ENCODE data around the gene ZHX3. TPM values are rescaled to one million over a fixed set of nuclear protein-coding genes. Genes with fewer than 3 reads are reported as not detected.

Gene ZHX3
- total RNA-seq, 1 experiment from 2014 or later = 9.6 TPM

DNA sequence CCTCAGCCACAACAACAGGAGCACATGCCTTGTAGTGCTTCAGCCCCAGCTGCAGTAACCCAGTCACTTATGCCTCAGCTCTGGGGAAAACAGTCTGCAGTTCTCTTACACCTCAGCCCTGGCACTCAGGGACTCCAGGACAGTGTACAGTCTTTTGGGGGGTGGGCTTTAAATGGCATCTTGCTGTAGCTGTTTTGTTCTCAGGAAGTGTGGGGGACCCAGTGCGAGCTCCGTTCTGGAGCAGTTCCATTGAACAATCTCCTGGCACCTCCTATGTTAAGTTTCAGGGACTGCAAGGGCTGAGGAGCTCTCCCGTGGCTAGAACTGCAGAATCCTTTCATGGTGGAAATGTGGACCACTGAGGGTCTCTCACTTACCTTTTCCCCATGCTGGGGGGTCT is 125.0 kb downstream of the ZHX3 start:
- no peaks in the 10 kb centered on the region; the same call in 1 of the 2 replicates for H3K27me3 Mint-ChIP-seq (ENCODE audit: low read depth)

DNA sequence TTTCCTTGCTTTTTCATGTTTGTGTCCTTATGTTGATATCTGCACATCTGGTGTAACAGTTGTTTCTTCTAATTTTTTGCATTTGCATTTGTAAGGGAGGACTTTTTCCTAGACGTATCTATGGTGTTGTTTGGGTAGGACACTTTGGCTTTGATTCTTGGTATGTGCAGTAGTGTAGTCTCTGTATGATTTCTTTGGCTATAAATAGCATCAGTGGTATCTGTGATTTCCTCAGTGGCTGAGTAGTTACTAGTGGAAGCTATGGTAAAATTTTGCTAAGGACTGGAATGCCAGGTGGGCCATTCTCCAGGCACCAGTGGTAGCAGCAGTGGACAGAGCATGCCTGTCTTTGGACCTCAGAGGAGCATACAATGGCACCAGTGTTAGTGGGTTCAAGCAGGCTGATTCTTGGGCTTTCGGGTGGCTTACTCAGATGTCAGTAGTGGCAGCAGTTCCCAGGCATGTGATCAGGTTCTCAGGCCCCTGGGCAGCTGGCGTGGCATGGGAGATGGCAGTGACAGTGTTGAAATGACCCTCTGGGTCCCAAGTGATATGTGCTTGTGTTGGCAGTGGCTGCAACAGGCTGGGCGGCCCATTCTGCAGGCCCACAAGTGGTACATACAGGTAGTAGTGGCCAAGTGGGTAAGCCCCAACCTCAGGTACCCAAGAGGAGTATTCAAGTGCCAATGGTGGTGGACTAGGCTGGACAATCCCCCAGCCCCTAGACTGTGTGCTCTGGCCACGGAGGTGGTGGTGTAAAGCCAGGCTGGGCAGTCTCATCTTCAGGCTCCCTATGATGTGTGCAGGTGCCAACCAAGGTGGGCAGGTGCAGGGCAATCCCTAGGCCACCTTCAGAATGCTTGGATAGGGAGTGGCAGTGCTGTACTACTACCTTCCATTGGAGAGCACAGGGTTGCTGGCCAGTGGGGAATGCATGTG is 125.7 kb downstream of the ZHX3 start:
- Mint-ChIP-seq H3K27ac (no peak overlapping the region), H3K4me1 (no peaks in the 10 kb centered on the region), H3K36me3 (no peaks in the 10 kb centered on the region), H3K4me3 (no peak overlapping the region), H3K27me3 (ENCODE audit: low read depth) (no peaks in the 10 kb centered on the region; the same call in 1 of the 2 replicates), H3K9me3 (no peaks in the 10 kb centered on the region)
- POLR2A ChIA-PET = interaction anchor here (0.5 kb wide), 1 partner anchor 149 kb away, joined by 3 read pairs; the partner anchor contains the start of gene LPIN3
- DNase-seq (ENCODE audit: low spot score) (no peak), ATAC-seq (no peak)
- TF ChIP-seq, protein P1, sequence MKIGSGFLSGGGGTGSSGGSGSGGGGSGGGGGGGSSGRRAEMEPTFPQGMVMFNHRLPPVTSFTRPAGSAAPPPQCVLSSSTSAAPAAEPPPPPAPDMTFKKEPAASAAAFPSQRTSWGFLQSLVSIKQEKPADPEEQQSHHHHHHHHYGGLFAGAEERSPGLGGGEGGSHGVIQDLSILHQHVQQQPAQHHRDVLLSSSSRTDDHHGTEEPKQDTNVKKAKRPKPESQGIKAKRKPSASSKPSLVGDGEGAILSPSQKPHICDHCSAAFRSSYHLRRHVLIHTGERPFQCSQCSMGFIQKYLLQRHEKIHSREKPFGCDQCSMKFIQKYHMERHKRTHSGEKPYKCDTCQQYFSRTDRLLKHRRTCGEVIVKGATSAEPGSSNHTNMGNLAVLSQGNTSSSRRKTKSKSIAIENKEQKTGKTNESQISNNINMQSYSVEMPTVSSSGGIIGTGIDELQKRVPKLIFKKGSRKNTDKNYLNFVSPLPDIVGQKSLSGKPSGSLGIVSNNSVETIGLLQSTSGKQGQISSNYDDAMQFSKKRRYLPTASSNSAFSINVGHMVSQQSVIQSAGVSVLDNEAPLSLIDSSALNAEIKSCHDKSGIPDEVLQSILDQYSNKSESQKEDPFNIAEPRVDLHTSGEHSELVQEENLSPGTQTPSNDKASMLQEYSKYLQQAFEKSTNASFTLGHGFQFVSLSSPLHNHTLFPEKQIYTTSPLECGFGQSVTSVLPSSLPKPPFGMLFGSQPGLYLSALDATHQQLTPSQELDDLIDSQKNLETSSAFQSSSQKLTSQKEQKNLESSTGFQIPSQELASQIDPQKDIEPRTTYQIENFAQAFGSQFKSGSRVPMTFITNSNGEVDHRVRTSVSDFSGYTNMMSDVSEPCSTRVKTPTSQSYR (CRISPR knock-in tag; IDR thresholded peaks at IDR 0.05) = no peak
- TF ChIP-seq GABPB1 (CRISPR knock-in tag; IDR thresholded peaks at IDR 0.05) (no peak), ELF4 (CRISPR knock-in tag; IDR thresholded peaks at IDR 0.05; ENCODE audit: low read depth) (no peak), CBFB (CRISPR knock-in tag; IDR thresholded peaks at IDR 0.05; ENCODE audit: low read depth) (no peak), SP1 (CRISPR knock-in tag; conservative IDR thresholded peaks at IDR 0.05) (no peak), NR3C1 (CRISPR knock-in tag; conservative IDR thresholded peaks at IDR 0.05; ENCODE audit: low read depth) (no peak), FOXK1 (CRISPR knock-in tag; IDR thresholded peaks at IDR 0.05) (no peak), SOX15 (CRISPR knock-in tag; IDR thresholded peaks at IDR 0.05) (no peak), KAT7 (CRISPR knock-in tag; IDR thresholded peaks at IDR 0.05; ENCODE audit: borderline replicate concordance) (no peak), IRF2 (CRISPR knock-in tag; IDR thresholded peaks at IDR 0.05; ENCODE audit: borderline replicate concordance, low read depth) (no peak), ZNF671 (CRISPR knock-in tag; IDR thresholded peaks at IDR 0.05) (no peak), ZNF263 (CRISPR knock-in tag; IDR thresholded peaks at IDR 0.05; ENCODE audit: low read depth) (no peak), RORB (CRISPR knock-in tag; IDR thresholded peaks at IDR 0.05) (no peak), TEAD1 (CRISPR knock-in tag; IDR thresholded peaks at IDR 0.05) (no peak), ZNF396 (CRISPR knock-in tag; IDR thresholded peaks at IDR 0.05; ENCODE audit: borderline replicate concordance) (no peak)
- TF ChIP-seq, protein P2, sequence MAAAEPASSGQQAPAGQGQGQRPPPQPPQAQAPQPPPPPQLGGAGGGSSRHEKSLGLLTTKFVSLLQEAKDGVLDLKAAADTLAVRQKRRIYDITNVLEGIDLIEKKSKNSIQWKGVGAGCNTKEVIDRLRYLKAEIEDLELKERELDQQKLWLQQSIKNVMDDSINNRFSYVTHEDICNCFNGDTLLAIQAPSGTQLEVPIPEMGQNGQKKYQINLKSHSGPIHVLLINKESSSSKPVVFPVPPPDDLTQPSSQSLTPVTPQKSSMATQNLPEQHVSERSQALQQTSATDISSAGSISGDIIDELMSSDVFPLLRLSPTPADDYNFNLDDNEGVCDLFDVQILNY (CRISPR knock-in tag; IDR thresholded peaks at IDR 0.05) = no peak
- TF ChIP-seq, protein P3, sequence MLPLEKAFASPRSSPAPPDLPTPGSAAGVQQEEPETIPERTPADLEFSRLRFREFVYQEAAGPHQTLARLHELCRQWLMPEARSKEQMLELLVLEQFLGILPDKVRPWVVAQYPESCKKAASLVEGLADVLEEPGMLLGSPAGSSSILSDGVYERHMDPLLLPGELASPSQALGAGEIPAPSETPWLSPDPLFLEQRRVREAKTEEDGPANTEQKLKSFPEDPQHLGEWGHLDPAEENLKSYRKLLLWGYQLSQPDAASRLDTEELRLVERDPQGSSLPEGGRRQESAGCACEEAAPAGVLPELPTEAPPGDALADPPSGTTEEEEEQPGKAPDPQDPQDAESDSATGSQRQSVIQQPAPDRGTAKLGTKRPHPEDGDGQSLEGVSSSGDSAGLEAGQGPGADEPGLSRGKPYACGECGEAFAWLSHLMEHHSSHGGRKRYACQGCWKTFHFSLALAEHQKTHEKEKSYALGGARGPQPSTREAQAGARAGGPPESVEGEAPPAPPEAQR (CRISPR knock-in tag; IDR thresholded peaks at IDR 0.05) = no peak
- TF ChIP-seq, protein P4, sequence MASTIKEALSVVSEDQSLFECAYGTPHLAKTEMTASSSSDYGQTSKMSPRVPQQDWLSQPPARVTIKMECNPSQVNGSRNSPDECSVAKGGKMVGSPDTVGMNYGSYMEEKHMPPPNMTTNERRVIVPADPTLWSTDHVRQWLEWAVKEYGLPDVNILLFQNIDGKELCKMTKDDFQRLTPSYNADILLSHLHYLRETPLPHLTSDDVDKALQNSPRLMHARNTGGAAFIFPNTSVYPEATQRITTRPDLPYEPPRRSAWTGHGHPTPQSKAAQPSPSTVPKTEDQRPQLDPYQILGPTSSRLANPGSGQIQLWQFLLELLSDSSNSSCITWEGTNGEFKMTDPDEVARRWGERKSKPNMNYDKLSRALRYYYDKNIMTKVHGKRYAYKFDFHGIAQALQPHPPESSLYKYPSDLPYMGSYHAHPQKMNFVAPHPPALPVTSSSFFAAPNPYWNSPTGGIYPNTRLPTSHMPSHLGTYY (CRISPR knock-in tag; IDR thresholded peaks at IDR 0.05) = no peak
- TF ChIP-seq, protein P5, sequence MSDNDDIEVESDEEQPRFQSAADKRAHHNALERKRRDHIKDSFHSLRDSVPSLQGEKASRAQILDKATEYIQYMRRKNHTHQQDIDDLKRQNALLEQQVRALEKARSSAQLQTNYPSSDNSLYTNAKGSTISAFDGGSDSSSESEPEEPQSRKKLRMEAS (CRISPR knock-in tag; IDR thresholded peaks at IDR 0.05) = no peak
- CTCF ChIA-PET = interaction anchor here (1.0 to 2.6 kb wide), 9 partner anchors 19 to 246 kb away, joined by 3 to 17 read pairs (median 4); no protein-coding TSS in a partner anchor

More for the DNA sequence above, 125.0 kb downstream of the ZHX3 start:
- DNase-seq (ENCODE audit: low spot score) (no peak), ATAC-seq (peak; percentile 47; the same call in 1 of the 2 replicates)
- H3K27ac Mint-ChIP-seq = no peak overlapping the region
- TF ChIP-seq ZNF219 (CRISPR knock-in tag; IDR thresholded peaks at IDR 0.05; ENCODE audit: borderline replicate concordance) = no peak
- ChIA-PET CTCF (interaction anchor here (1.1 to 2.6 kb wide), 9 partner anchors 20 to 247 kb away, joined by 3 to 17 read pairs (median 4); partner anchors contain the start of gene LPIN3), POLR2A (interaction anchor here (0.5 kb wide), 1 partner anchor 148 kb away, joined by 3 read pairs; the partner anchor contains the start of gene LPIN3)
- H3K9me3 Mint-ChIP-seq = no peaks in the 10 kb centered on the region
- H3K4me1 Mint-ChIP-seq = no peaks in the 10 kb centered on the region
- H3K36me3 Mint-ChIP-seq = no peaks in the 10 kb centered on the region
- no peak overlapping the region for H3K4me3 Mint-ChIP-seq

Data from WTC11 (cell line).